ENCODE data around the gene GAPT. TPM values are rescaled to one million over a fixed set of nuclear protein-coding genes. Genes with fewer than 3 reads are reported as not detected.

Gene GAPT
- total and polyA plus RNA-seq, 2 donors (not counting 3 experiments of a cell fraction or from before 2014, with no cell fraction given) = not detected

DNA sequence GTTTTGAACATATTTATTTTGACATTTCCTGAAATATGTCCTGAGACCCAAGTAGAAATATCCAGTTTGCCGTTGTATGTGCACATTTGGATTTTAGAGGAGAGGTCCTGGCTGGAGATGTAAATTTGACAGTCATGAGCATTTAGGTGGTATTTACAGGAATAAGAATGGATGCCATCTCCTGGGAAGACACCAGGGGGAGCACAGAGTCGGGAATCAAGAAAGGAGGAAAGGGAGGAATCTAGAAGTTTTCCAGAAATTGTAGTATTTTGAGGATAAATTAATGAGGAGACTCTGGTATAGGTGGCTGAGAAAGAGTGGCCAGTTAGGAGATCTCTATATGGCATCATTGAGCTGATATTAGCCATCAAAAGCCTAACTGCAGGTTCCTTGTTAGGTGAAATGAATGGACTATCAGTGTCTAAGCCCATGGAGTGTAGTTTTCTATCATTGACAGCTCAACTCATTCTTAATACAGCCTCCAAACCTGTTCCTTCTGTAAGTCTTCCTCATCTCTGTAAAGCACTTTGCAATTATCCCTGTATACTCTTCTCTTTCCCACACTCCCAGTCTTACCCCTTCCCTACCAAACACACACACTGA, 7.2 kb downstream of the GAPT start:
- DNase-seq (ENCODE audit: low read depth, low spot score) = peak; percentile 65
- Histone ChIP-seq H3K4me3 (replicated peaks in 1 of 3; ENCODE audit: insufficient read depth in 1 of 3, low read depth in 1 of 3, low read length in 3 of 3) (no peak overlapping the region), H3K27ac (ENCODE audit: insufficient read depth, low read depth, low read length) (no peak overlapping the region), H4K20me1 (replicated peaks; ENCODE audit: control insufficient read depth, extremely low read depth, insufficient read depth, low read length) (no peaks in the 10 kb centered on the region), H3K9me3 (replicated peaks; ENCODE audit: control insufficient read depth, insufficient read depth, low read length) (no peaks in the 10 kb centered on the region), H2AFZ (ENCODE audit: low read depth, low read length) (no peak overlapping the region), H3K4me2 (ENCODE audit: insufficient read depth, low read length) (no peak overlapping the region), H3K4me1 (ENCODE audit: control insufficient read depth, extremely low read depth, insufficient read depth, low read length) (no peaks in the 10 kb centered on the region), H3K9me1 (replicated peaks; ENCODE audit: control insufficient read depth, extremely low read depth, insufficient read depth, low read length) (no peaks in the 10 kb centered on the region), H3K79me2 (ENCODE audit: control insufficient read depth, insufficient read depth, low read length) (no peaks in the 10 kb centered on the region), H3K27me3 (ENCODE audit: control insufficient read depth in 2 of 2, insufficient read depth in 2 of 2, low read length in 2 of 2) (peaks cover under 1 to 1% of the 10 kb centered on the region in 2 experiments), H3K36me3 (ENCODE audit: control insufficient read depth in 2 of 2, extremely low read depth in 1 of 2, insufficient read depth in 2 of 2, low read length in 2 of 2) (no peaks in the 10 kb centered on the region), H3K9ac (replicated peaks; ENCODE audit: extremely low read depth, insufficient read depth, low read length) (no peak overlapping the region)
- no TSS peak for BruUV-seq (replicated peaks)
- ChIA-PET CTCF (interaction anchor here (0.8 to 11.9 kb wide), 17 partner anchors 12 to 377 kb away, joined by 3 to 203 read pairs (median 4); partner anchors contain the start of gene RAB3C), POLR2A (no interaction called here)
- TF ChIP-seq, protein P1, sequence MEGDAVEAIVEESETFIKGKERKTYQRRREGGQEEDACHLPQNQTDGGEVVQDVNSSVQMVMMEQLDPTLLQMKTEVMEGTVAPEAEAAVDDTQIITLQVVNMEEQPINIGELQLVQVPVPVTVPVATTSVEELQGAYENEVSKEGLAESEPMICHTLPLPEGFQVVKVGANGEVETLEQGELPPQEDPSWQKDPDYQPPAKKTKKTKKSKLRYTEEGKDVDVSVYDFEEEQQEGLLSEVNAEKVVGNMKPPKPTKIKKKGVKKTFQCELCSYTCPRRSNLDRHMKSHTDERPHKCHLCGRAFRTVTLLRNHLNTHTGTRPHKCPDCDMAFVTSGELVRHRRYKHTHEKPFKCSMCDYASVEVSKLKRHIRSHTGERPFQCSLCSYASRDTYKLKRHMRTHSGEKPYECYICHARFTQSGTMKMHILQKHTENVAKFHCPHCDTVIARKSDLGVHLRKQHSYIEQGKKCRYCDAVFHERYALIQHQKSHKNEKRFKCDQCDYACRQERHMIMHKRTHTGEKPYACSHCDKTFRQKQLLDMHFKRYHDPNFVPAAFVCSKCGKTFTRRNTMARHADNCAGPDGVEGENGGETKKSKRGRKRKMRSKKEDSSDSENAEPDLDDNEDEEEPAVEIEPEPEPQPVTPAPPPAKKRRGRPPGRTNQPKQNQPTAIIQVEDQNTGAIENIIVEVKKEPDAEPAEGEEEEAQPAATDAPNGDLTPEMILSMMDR (IDR thresholded peaks at IDR 0.05; ENCODE audit: extremely low read depth in 1 of 2, insufficient read depth in 1 of 2, low read depth in 1 of 2, low read length in 2 of 2) = peak; percentile 64 to 68
- TF ChIP-seq POLR2AphosphoS5 (IDR thresholded peaks at IDR 0.05; ENCODE audit: insufficient read depth, low read depth, low read length) = no peak
- intact Hi-C loops (cut with micrococcal nuclease) (loop anchor here (1.0 kb wide), 2 partner anchors 315 to 352 kb away; no protein-coding TSS in a partner anchor), dilution Hi-C loops (cut with MboI; ENCODE audit: extremely low pct_ligation_motif_present, low sequenced_read_pairs) (no loop called here)
- peak; percentile 53 for FAIRE-seq

DNA sequence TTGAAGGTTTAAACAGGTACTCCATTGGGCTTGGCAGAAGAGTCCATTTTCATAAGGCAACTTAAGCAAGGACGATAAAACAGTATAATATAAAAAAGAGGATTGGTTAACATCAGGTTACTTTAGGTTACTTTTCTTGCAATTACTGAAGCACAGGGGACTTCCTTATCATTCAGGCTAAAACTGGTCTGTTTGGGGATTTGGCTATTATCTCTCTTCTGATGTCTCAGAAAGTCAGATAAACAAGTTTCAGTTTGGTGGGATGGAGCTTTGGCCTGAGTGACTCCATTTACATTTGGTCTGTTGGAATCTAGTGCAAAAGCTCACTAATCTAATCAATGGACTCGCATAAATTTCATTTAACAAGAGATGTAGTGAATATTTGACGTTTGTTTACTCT, 8.0 kb downstream of the GAPT start:
- H3K4me3 ChIP-seq (replicated peaks in 1 of 3; ENCODE audit: insufficient read depth in 1 of 3, low read depth in 1 of 3, low read length in 3 of 3) = no peak overlapping the region
- no peak overlapping the region for H3K27ac ChIP-seq (ENCODE audit: insufficient read depth, low read depth, low read length)
- no peak overlapping the region for H2AFZ ChIP-seq (ENCODE audit: low read depth, low read length)
- FAIRE-seq (no peak), DNase-seq (ENCODE audit: low read depth, low spot score) (no peak)
- intact Hi-C loops (cut with micrococcal nuclease) = no loop called here
- no peaks in the 10 kb centered on the region for H4K20me1 ChIP-seq (replicated peaks; ENCODE audit: control insufficient read depth, extremely low read depth, insufficient read depth, low read length)
- no peaks in the 10 kb centered on the region for H3K9me1 ChIP-seq (replicated peaks; ENCODE audit: control insufficient read depth, extremely low read depth, insufficient read depth, low read length)
- no peak overlapping the region for H3K9ac ChIP-seq (replicated peaks; ENCODE audit: extremely low read depth, insufficient read depth, low read length)
- no peaks in the 10 kb centered on the region for H3K4me1 ChIP-seq (ENCODE audit: control insufficient read depth, extremely low read depth, insufficient read depth, low read length)
- no peaks in the 10 kb centered on the region for H3K9me3 ChIP-seq (replicated peaks; ENCODE audit: control insufficient read depth, insufficient read depth, low read length)
- H3K4me2 ChIP-seq (ENCODE audit: insufficient read depth, low read length) = no peak overlapping the region
- ChIA-PET POLR2A (no interaction called here), CTCF (interaction anchor here (0.7 to 11.9 kb wide), 19 partner anchors 12 to 376 kb away, joined by 3 to 203 read pairs (median 4); partner anchors contain the start of gene RAB3C)
- H3K79me2 ChIP-seq (ENCODE audit: control insufficient read depth, insufficient read depth, low read length) = no peaks in the 10 kb centered on the region
- TF ChIP-seq MYC (IDR thresholded peaks at IDR 0.05; ENCODE audit: low read depth, low read length) = no peak
- no peak for TF ChIP-seq POLR2AphosphoS5 (IDR thresholded peaks at IDR 0.05; ENCODE audit: insufficient read depth, low read depth, low read length)
- no peak for TF ChIP-seq JUN (IDR thresholded peaks at IDR 0.05; ENCODE audit: borderline replicate concordance, insufficient read depth, insufficient read length, low read depth)
- TF ChIP-seq, protein P1 (IDR thresholded peaks at IDR 0.05; ENCODE audit: extremely low read depth in 1 of 2, insufficient read depth in 1 of 2, low read depth in 1 of 2, low read length in 2 of 2) = no peak
- no peak for TF ChIP-seq FOS (IDR thresholded peaks at IDR 0.05; ENCODE audit: borderline replicate concordance, insufficient read depth, low read length)
- TF ChIP-seq GATA2 (IDR thresholded peaks at IDR 0.05; ENCODE audit: insufficient read depth, insufficient read length, low read depth, low read length) = no peak
- TF ChIP-seq, protein P2, sequence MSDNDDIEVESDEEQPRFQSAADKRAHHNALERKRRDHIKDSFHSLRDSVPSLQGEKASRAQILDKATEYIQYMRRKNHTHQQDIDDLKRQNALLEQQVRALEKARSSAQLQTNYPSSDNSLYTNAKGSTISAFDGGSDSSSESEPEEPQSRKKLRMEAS (IDR thresholded peaks at IDR 0.05; ENCODE audit: insufficient read depth, insufficient read length) = no peak
- no peak for TF ChIP-seq EZH2 (IDR thresholded peaks at IDR 0.05; ENCODE audit: borderline replicate concordance, low read depth, low read length, severe bottlenecking)
- no peak for TF ChIP-seq POLR2A (IDR thresholded peaks at IDR 0.05; ENCODE audit: low read depth, low read length)
- dilution Hi-C loops (cut with MboI; ENCODE audit: extremely low pct_ligation_motif_present, low sequenced_read_pairs) = no loop called here
- H3K36me3 ChIP-seq (ENCODE audit: control insufficient read depth in 2 of 2, extremely low read depth in 1 of 2, insufficient read depth in 2 of 2, low read length in 2 of 2) = no peaks in the 10 kb centered on the region
- H3K27me3 ChIP-seq (ENCODE audit: control insufficient read depth in 2 of 2, insufficient read depth in 2 of 2, low read length in 2 of 2) = peaks cover 3% of the 10 kb centered on the region in 2 experiments
- no TSS peak for BruUV-seq (replicated peaks)

Data from endothelial cell of umbilical vein (primary cell).